ENCODE results near the gene IPO13.

IPO13 gene

GRCh38 chr1:43931711-43932660, 14.8 kb upstream of the IPO13 start:
- DNase-seq: no peak

DNA sequence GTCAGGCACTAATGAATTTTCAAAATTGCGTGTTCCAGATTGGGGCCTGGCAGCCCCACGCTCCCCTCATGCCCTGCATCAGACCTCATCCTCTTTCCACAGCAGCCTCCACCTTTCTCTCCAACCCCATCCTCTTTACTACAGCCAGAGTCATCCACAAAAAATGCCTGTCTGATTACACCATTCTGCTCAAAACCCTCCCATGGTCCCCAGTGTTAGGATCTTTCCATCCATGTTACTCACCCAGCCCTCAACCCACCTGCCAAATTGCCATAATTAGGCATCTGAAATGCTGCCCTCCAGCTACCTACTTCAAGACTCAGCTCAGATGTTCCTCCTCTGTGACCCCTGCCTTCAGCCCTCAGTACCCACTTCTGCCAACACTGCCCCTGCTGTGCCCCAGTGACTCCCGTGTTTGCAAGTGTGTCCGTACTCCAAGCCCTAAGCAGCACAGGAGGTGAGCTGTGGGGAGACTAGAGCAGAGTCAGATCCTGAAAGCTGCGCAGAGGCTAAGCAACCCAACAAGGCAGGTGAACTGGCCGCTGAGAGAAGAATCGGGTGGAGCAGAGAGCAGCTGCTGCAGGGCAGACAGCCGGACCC, 13.9 kb upstream of the IPO13 start:
- DNase-seq: no peak

- DNase-seq: no peak
Observed at GRCh38 chr1:43933386-43934100, 13.2 kb upstream of the IPO13 start, which contains the start of gene ARTN. Gene ARTN (plus strand): TSS chr1:43933801. CDS start chr1:43935657, 1,856 bp downstream.

- DNase-seq: peak; percentile 46
Observed at GRCh38 chr1:43934101-43934985, 12.4 kb upstream of the IPO13 start.

DNA sequence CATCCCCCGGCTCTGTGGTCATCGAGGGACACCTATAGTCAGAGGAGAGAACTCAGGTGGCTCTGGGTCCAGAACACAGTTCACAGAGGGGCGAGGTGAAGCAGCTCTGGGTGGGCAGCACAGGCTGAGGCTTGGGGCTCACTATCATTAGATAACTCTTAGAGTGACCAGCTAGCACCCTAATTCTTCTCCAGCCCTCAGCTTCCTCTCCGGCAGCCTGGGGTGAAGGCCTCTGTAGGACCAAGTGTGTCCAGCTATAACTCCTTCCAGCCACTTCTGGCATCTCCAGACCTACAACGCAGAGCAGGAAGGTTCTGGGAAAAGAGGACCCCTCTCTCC, 11.8 kb upstream of the IPO13 start:
- no peak for DNase-seq

- DNase-seq: no peak
Observed at GRCh38 chr1:43935711-43936427, 10.9 kb upstream of the IPO13 start.

DNA sequence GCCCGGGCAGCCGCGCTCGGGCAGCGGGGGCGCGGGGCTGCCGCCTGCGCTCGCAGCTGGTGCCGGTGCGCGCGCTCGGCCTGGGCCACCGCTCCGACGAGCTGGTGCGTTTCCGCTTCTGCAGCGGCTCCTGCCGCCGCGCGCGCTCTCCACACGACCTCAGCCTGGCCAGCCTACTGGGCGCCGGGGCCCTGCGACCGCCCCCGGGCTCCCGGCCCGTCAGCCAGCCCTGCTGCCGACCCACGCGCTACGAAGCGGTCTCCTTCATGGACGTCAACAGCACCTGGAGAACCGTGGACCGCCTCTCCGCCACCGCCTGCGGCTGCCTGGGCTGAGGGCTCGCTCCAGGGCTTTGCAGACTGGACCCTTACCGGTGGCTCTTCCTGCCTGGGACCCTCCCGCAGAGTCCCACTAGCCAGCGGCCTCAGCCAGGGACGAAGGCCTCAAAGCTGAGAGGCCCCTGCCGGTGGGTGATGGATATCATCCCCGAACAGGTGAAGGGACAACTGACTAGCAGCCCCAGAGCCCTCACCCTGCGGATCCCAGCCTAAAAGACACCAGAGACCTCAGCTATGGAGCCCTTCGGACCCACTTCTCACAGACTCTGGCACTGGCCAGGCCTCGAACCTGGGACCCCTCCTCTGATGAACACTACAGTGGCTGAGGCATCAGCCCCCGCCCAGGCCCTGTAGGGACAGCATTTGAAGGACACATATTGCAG, 10.2 kb upstream of the IPO13 start:
- no peak for DNase-seq

GRCh38 chr1:43937179-43937865, 9.4 kb upstream of the IPO13 start:
- no peak for DNase-seq

DNA sequence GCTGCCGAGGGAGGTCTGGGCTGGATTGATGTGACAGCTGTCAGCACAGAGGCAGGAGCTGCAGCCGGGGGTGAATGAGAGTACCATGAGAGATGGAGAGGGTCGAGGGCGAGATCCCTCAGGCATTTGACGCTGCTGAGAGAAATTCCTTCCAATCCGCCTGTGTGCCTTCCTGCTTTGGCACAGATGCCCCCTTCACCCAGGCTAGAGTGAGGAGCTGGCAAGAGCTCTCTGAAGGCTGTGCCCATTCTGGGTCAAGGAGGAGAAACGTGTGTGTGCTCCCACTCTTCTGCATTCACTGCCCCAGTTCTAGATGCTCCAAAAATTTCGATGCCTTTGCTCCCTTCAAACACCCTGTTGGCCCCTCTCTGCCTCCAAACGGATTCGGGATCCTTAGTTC, 8.4 kb upstream of the IPO13 start:
- no peak for DNase-seq

GRCh38 chr1:43938892-43939587, 7.7 kb upstream of the IPO13 start:
- no peak for DNase-seq

- DNase-seq: no peak
Observed at GRCh38 chr1:43942411-43942810, 4.3 kb upstream of the IPO13 start.

DNA sequence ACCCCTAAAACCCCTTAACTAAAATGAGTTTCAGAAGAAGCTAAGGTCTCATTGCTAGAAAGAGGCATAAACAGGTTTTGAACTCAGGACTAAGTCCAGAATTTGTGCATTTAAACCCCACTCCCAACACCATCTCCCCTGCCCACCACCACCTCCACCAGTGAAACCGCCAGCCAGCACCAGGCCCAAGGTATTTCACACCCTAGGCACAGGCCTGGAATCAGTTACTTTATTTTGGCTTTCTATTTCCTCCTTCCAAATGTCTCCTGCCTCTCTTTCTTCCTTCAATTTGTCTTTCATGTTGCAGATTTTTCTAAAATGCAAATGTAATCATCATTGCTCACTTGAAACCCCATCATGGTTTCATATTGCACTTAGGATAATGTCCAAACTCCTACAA, 1.9 kb upstream of the IPO13 start:
- DNase-seq: no peak

- no peak for DNase-seq
Observed at GRCh38 chr1:43945674-43946235, 995 bp upstream of the IPO13 start.

DNA sequence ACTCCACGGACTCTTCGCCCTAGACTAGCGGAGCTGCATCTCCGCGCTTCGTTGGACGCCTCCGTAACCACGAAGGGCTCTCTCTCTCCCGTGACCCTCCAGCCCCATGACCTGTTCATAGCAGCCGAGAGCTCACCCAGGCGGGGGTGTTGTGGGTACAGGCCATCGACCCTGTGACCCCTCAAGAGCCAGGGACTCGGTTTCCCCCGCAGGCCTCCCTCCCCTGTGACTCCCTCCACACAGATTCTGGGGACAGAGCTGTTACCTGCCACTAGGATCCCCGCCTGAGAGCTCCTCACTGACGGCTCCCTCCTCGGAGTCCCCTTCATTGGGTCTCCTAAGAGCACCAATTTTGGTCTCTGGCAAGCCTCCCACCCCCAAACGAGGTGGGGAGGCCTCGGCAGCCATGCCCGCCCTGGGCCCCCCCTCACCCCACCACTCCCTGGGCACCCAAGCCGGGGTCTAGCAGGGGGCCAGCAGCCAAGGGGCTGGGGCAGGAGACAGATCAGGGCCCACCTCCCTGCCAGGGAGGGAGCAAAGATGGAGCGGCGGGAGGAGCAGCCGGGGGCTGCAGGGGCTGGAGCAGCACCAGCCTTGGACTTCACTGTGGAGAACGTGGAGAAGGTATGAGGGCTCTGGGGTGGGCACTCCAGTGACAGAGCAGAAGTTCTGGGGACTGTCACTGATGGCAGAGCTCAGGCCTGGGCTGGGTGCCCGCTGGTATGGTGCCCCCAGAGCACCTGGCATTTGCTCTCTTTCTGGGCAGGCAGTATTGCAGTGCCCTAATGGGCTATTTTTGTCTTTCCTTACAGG, 517 bp downstream of the IPO13 start:
- no peak for DNase-seq

DNA sequence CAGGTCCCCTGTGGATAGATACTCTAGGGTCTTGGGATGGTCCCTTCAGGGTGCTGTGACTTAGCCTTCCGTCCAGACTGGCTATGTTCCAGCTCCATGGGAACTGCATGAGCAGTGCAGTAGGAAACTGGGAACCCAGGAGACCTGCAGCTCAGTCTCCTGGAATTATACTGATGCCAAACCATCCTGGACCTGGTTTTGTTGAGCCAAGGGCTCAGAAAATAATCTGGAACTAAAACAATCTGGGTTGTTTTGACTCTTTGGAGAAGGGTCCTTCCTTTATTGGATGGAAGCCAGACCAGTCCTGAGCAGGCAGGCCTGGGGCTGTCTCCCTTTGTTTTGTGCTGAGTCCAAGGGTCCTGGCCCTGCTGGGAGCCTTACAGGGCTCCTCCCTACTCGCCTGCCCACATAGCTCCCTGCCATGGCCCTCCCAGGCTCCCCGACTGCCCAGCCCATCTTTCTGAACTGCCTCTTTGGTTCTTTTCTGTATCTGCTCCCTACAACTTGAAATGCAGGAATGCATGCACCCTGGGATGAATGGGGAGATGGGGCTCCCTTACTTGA, 1.2 kb downstream of the IPO13 start:
- no peak for DNase-seq

- no peak for DNase-seq
Observed at GRCh38 chr1:43949678-43950077, 2.9 kb downstream of the IPO13 start.

DNA sequence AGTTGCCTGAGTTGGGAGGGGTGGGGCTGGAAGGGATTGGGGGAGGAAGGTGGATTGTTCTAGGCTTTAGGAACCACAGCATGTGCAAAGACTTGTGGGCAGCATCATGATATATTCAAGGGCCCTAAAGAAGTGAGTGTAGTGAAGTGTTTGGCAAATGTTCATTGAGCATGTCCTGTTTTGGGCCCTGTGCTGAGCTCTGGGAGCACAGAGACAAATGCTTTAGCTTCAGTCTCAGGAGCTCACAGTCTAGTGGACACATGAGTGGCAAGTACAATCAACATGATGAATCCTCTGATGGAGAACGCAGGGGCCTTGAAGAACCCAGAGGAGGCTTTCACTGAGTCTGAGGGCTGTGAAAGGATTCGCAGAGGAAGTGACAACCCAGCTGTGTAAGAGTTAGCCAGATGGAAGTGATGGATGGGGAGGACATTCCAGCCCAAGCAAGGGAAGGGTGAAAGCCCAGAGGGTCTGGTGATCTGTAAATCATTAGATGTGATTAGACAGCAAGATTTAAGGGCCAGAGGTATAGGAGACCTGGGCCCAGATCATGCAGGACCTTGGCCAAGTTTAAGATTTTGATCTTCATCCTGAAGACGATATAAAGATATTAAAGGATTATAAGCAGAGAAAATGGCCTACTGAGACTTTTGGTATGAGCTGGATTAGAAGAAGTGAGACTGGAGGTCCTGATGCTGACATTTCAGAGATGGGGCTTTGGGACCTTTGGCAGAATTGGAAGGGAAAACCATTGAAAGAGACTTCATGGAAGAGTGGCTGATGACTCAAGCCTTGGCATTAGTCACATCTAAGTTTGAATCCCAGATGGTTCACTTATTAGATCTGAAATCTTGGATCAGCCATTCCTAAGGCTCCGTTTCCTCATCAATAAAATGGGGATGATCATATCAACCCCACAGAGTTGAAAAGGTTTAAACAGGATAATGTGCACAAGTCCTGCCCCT, 4.6 kb downstream of the IPO13 start:
- DNase-seq: no peak
